ENCODE measurements around the gene LRRC25.

DNA sequence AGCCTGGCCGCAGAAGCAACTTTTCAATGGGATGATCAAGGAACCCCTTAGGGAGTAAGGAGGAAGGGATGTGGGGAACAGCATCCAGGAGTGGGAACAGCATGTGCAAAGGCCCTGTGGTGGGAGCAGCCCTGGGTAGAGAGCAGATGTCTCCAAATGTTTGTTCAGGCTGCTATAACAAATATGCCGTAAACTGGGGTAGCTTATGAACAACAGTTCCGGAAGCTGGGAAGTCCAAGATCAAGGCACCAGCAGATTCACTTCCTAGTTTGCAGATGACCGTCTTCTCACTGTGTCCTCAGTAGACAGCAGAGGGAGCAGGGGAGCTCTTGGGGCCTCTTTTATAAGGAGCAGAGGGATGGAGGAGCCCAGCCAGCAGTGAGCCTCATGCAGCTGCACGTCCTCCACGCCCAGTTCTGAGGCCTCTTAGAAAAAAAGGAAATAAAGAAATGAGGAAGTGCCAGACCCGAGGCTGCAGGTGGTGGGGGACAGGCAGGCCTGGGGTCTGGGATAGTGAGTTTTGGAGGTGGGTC, 4.2 kb upstream of the LRRC25 start:
- TF ChIP-seq EP300 (IDR thresholded peaks at IDR 0.05; ENCODE audit: borderline replicate concordance) (no peak), TCF12 (IDR thresholded peaks at IDR 0.05; ENCODE audit: low read depth) (no peak), MAX (IDR thresholded peaks at IDR 0.05) (no peak), TAF1 (IDR thresholded peaks at IDR 0.05; ENCODE audit: low read depth) (no peak), CEBPB (IDR thresholded peaks at IDR 0.05) (no peak)

All from Ishikawa (cell line).